Measurements from ENCODE around the gene IRF1. TPM values are rescaled to one million over a fixed set of nuclear protein-coding genes. Genes with fewer than 3 reads are reported as not detected.

The IRF1 gene
- total RNA-seq, 1 donor from 2014 or later: 545 TPM

GRCh38 chr5:132476876-132477781 is 13.4 kb downstream of the IRF1 start:
- intact Hi-C loops (cut with micrococcal nuclease): no loop called here

GRCh38 chr5:132475987-132476875 is 14.3 kb downstream of the IRF1 start:
- intact Hi-C loops (cut with micrococcal nuclease): no loop called here

- intact Hi-C loops (cut with micrococcal nuclease): no loop called here
Measured at GRCh38 chr5:132475497-132475882, 15.1 kb downstream of the IRF1 start.

- intact Hi-C loops (cut with micrococcal nuclease): no loop called here
Measured at GRCh38 chr5:132474881-132475496, 15.6 kb downstream of the IRF1 start.

GRCh38 chr5:132474131-132474723 is 16.3 kb downstream of the IRF1 start:
- intact Hi-C loops (cut with micrococcal nuclease): no loop called here

GRCh38 chr5:132473668-132474067 is 16.9 kb downstream of the IRF1 start:
- intact Hi-C loops (cut with micrococcal nuclease): loop anchor here (1.0 kb wide), 7 partner anchors 9 to 87 kb away; partner anchors contain the start of gene IRF1

- intact Hi-C loops (cut with micrococcal nuclease): loop anchor here (1.0 kb wide), 7 partner anchors 9 to 87 kb away; partner anchors contain the start of gene IRF1
Measured at GRCh38 chr5:132473019-132473531, 17.5 kb downstream of the IRF1 start.

GRCh38 chr5:132472431-132472830 is 18.1 kb downstream of the IRF1 start:
- intact Hi-C loops (cut with micrococcal nuclease): no loop called here

GRCh38 chr5:132471944-132472343 is 18.6 kb downstream of the IRF1 start:
- intact Hi-C loops (cut with micrococcal nuclease): no loop called here

GRCh38 chr5:132471151-132471907 is 19.2 kb downstream of the IRF1 start:
- intact Hi-C loops (cut with micrococcal nuclease): no loop called here

- intact Hi-C loops (cut with micrococcal nuclease): no loop called here
Measured at GRCh38 chr5:132470596-132470995, 20.0 kb downstream of the IRF1 start.

GRCh38 chr5:132470010-132470392 is 20.6 kb downstream of the IRF1 start:
- intact Hi-C loops (cut with micrococcal nuclease): no loop called here

GRCh38 chr5:132469380-132470009 is 21.1 kb downstream of the IRF1 start:
- intact Hi-C loops (cut with micrococcal nuclease): no loop called here

GRCh38 chr5:132468656-132469379 is 21.8 kb downstream of the IRF1 start:
- intact Hi-C loops (cut with micrococcal nuclease): no loop called here

- intact Hi-C loops (cut with micrococcal nuclease): no loop called here
Measured at GRCh38 chr5:132467287-132467984, 23.1 kb downstream of the IRF1 start.

- intact Hi-C loops (cut with micrococcal nuclease): loop anchor here (1.0 kb wide), 5 partner anchors 10 to 56 kb away; no protein-coding TSS in a partner anchor
Measured at GRCh38 chr5:132466433-132467286, 23.9 kb downstream of the IRF1 start.

- intact Hi-C loops (cut with micrococcal nuclease): no loop called here
Measured at GRCh38 chr5:132465059-132465707, 25.4 kb downstream of the IRF1 start.

All from T-helper 1 cell treated with Interleukin-12 subunit alpha and Interleukin-12 subunit beta and Interleukin-4 antibody, amounts not matched to agents 30 ng/mL and 1 ng/mL, for 36 hours (primary cell).